ENCODE measurements around the gene TRAPPC2L.

The TRAPPC2L gene

GRCh38 chr16:88816736-88817535, 40.0 kb upstream of the TRAPPC2L start:
- H3K36me3 ChIP-seq = peaks cover 3 to 17% (median 14%) of the 10 kb centered on the region in 3 donors
- no peak for TF ChIP-seq CTCF (IDR thresholded peaks at IDR 0.05)
- no peak overlapping the region for H3K27ac ChIP-seq
- H3K4me3 ChIP-seq = no peak overlapping the region
- intact Hi-C loops (cut with DNase I; ENCODE audit: low total_unique reads) = loop anchor here (10.0 kb wide), 1 partner anchor 242 kb away; the partner anchor contains the start of gene ZC3H18
- no peak for DNase-seq
- H3K27me3 ChIP-seq = no peaks in the 10 kb centered on the region
- peaks cover 0 to 13% (median 10%) of the 10 kb centered on the region in 4 donors for H3K4me1 ChIP-seq
- H3K9me3 ChIP-seq = no peaks in the 10 kb centered on the region

GRCh38 chr16:88817785-88818574, 38.9 kb upstream of the TRAPPC2L start:
- no peak for TF ChIP-seq CTCF (IDR thresholded peaks at IDR 0.05)
- peaks cover 13 to 28% (median 25%) of the 10 kb centered on the region in 3 donors for H3K36me3 ChIP-seq
- intact Hi-C loops (cut with DNase I; ENCODE audit: low total_unique reads) = loop anchor here (10.0 kb wide), 1 partner anchor 243 kb away; the partner anchor contains the start of gene ZC3H18
- no peak overlapping the region for H3K4me3 ChIP-seq
- no peaks in the 10 kb centered on the region for H3K9me3 ChIP-seq
- no peaks in the 10 kb centered on the region for H3K27me3 ChIP-seq
- DNase-seq = no peak
- no peak overlapping the region for H3K27ac ChIP-seq
- H3K4me1 ChIP-seq = peaks cover 0 to 6% (median 4%) of the 10 kb centered on the region in 4 donors

GRCh38 chr16:88818575-88818874, 38.4 kb upstream of the TRAPPC2L start:
- Histone ChIP-seq H3K36me3 (peaks cover 13 to 31% (median 26%) of the 10 kb centered on the region in 3 donors), H3K4me1 (peaks cover 0 to under 1% (median 0%) of the 10 kb centered on the region in 4 donors), H3K27ac (no peak overlapping the region), H3K9me3 (no peaks in the 10 kb centered on the region), H3K27me3 (no peaks in the 10 kb centered on the region), H3K4me3 (no peak overlapping the region)
- no peak for TF ChIP-seq CTCF (IDR thresholded peaks at IDR 0.05)
- intact Hi-C loops (cut with DNase I; ENCODE audit: low total_unique reads) = loop anchor here (10.0 kb wide), 1 partner anchor 244 kb away; the partner anchor contains the start of gene ZC3H18
- no peak for DNase-seq

- Histone ChIP-seq H3K27me3 (no peaks in the 10 kb centered on the region), H3K4me1 (no peaks in the 10 kb centered on the region), H3K27ac (no peak overlapping the region), H3K9me3 (no peaks in the 10 kb centered on the region), H3K36me3 (peaks cover 13 to 37% (median 26%) of the 10 kb centered on the region in 3 donors), H3K4me3 (no peak overlapping the region)
- intact Hi-C loops (cut with DNase I; ENCODE audit: low total_unique reads) = loop anchor here (10.0 kb wide), 1 partner anchor 244 kb away; the partner anchor contains the start of gene ZC3H18
- no peak for DNase-seq
- no peak for TF ChIP-seq CTCF (IDR thresholded peaks at IDR 0.05)
Observed at GRCh38 chr16:88819126-88819525, 37.8 kb upstream of the TRAPPC2L start.

GRCh38 chr16:88820385-88821025, 36.4 kb upstream of the TRAPPC2L start:
- intact Hi-C loops (cut with DNase I; ENCODE audit: low total_unique reads) = no loop called here
- no peak for TF ChIP-seq CTCF (IDR thresholded peaks at IDR 0.05)

More at GRCh38 chr16:88820385-88821025, 36.4 kb upstream of the TRAPPC2L start:
- Histone ChIP-seq H3K36me3 (peaks cover 13 to 50% (median 26%) of the 10 kb centered on the region in 3 donors), H3K4me3 (no peak overlapping the region), H3K9me3 (no peaks in the 10 kb centered on the region), H3K27me3 (no peaks in the 10 kb centered on the region), H3K27ac (no peak overlapping the region), H3K4me1 (no peaks in the 10 kb centered on the region)
- DNase-seq = no peak
